ENCODE measurements around the gene STK33.

DNA sequence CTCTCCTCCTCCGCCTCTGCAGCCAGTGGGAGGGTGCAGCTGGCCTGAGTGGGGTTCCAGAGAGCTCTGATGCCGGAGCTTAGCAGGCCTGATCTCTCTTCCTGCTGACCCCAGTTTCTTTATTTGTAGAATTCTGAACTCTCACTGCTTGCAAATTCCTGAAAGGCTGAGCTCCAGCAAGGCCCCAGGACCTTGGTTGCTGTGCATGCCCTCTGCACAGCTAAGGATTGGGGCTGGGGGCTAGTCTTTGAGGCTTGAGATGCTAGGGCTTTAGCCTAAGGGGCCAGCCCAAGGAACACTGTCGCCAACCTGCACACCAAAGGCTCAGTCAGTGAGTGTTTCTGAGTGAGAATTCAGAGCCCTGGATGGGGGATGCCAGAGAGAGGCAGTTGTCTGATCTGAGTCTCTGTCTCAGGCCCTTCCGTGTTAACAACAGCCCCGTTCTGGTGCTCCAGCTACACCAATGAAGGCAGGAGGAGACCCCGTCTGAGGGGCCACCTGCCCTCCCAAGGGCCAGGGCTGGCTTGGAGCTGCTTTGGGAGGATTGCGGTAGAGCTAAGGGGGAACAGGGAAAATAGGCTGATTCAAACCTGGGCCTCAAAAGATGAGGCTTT is 224.3 kb downstream of the STK33 start:
- no peak for TF ChIP-seq POLR2A (IDR thresholded peaks at IDR 0.05; ENCODE audit: low read length)
- no peak for TF ChIP-seq GATA1 (IDR thresholded peaks at IDR 0.05; ENCODE audit: low read depth, low read length)

Data from erythroblast (primary cell).